Fibroblast of the aortic adventitia (primary cell): ENCODE data around the gene HSPB7. TPM values are rescaled to one million over a fixed set of nuclear protein-coding genes. Genes with fewer than 3 reads are reported as not detected.
"Not testable (repeated sequence)": the region's sequence is repeated elsewhere in the genome, so short reads cannot be mapped to it uniquely, and the experiment has no call there.

ENCODE experiments used
- DNase-seq: peaks from one replicate; pipeline ENCODE4 v3.0.0-alpha.2; 2010; ENCODE audit warnings: low read depth
- H3K4me3 ChIP-seq: 2 replicates; pipeline ENCODE4 v1.5.1; 2011; ENCODE audit warnings: low read depth, mild to moderate bottlenecking, control low read depth, low read length, moderate library complexity
- total RNA-seq: library from RNA; depleted of rRNA; stranded (reverse); fragments of >200 nt; gene quantifications from 2 replicates; pipeline ENCODE4 v1.2.3, GENCODE V29; 2012; ENCODE audit warnings: low replicate concordance
- TF ChIP-seq, protein P1 (sequence below): IDR thresholded peaks from 2 replicates; pipeline ENCODE4 v1.5.1; 2011; ENCODE audit warnings: mild to moderate bottlenecking, low read length, control low read depth, inconsistent platforms; ENCODE audit not compliant: insufficient read depth

Gene HSPB7
- total RNA-seq, 1 donor, result 8.9 TPM

DNA sequence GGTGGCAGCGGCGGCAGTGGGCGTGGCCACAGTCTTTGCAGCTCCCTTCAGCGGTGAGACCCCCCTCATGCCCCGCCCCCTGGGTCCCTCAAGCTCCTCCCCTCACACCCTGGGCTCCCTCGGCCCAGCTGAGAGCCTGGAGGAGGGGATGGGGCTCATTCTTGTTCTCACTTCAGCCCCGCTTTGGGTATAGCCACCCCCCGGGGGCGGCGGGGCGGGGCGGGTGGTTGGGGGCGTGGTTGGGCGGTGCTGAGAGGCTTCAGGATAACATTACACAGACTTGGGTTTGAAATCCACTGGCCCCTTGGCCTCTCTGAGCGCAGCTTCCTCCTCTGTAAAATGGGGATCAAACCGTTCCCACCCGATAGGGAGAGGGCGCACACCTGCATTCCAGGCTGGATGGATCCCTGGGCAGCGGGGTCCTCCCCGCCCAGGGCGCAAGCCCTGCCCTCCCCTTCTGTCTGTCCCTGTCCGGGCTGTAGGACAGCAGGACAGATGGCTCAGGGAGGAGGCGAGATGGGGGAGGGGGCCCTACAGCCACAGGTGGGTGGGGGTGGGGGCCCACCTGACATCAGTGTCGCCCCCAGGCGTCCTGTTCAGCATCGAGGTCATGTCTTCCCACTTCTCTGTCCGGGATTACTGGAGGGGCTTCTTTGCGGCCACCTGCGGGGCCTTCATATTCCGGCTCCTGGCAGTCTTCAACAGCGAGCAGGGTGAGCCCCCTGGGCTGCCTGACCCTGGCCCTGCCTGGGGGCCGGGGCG lies 9.1 kb upstream of the HSPB7 start:
- H3K4me3 ChIP-seq, result peak overlapping the region; percentile 34
- TF ChIP-seq, protein P1, sequence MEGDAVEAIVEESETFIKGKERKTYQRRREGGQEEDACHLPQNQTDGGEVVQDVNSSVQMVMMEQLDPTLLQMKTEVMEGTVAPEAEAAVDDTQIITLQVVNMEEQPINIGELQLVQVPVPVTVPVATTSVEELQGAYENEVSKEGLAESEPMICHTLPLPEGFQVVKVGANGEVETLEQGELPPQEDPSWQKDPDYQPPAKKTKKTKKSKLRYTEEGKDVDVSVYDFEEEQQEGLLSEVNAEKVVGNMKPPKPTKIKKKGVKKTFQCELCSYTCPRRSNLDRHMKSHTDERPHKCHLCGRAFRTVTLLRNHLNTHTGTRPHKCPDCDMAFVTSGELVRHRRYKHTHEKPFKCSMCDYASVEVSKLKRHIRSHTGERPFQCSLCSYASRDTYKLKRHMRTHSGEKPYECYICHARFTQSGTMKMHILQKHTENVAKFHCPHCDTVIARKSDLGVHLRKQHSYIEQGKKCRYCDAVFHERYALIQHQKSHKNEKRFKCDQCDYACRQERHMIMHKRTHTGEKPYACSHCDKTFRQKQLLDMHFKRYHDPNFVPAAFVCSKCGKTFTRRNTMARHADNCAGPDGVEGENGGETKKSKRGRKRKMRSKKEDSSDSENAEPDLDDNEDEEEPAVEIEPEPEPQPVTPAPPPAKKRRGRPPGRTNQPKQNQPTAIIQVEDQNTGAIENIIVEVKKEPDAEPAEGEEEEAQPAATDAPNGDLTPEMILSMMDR, result no peak
- peak; percentile 35 for DNase-seq

DNA sequence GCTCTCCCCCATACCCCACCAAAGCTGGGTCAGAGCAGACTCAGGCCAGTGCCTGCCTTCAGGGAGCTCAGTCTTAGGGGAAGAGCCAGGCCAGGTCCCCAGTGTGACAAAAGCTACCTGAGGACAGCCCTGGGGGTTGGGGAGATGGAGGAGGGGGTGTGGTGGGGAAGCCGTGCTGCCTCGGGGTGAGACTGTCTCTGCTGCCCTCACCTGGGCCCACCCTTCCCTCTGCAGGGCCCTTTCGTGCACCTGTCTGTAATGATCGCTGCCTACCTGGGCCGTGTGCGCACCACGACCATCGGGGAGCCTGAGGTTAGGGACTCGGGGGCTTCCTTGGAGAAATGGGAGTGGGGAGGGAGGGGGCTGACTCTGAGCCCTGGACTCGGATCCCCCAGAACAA lies 8.5 kb upstream of the HSPB7 start:
- H3K4me3 ChIP-seq, DNase-seq: not testable (repeated sequence)

DNA sequence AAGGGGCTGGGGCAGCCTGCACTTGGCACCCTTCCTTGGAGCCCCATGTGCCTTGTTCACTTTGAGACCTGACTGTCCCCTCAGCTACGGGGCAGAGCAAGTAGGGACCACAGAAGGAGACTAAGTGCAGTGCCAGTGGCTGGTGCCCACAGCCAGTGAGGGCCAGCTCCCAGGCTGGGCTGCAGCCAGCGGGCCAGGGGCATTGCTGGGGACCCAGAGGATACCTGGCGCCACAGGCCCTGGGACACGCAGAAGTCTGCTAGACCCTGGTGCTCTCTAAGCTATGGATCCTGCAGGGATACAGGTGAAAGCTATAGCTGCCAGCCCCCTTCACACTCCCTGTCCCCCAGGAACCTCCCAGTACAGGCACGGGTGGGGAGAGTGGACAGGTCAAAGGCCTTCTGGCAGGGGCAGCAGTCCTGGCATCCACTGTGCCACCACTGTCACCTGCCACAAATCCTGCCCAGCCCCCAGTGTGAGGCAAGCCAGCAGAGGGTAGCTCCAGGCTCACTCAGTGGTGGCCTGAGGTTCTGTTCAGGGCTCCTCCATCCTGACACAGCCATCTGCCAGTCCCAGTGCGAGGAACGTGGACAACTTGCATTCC lies 5.3 kb upstream of the HSPB7 start:
- H3K4me3 ChIP-seq, result no peak overlapping the region
- no peak for DNase-seq
- TF ChIP-seq, protein P1, result no peak

DNA sequence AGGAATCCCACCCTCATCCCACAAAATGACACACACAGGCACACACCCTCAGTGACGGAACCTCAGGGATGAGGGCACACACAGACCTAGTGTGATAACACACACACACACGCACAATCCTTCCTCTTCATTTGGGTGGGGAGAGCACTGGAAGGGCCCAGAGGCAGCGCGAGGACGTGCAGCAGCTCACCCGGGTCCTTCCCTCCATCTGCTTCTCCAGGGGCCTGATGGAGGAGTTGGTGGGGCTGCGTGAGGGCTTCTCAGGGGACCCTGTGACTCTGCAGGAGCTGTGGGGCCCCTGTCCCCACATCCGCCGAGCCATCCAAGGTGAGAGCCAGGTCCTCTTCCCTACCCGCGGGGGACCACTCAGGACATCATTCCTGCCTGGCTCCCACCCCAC lies 4.5 kb upstream of the HSPB7 start:
- TF ChIP-seq, protein P1, result no peak
- DNase-seq, result no peak
- H3K4me3 ChIP-seq, result no peak overlapping the region

DNA sequence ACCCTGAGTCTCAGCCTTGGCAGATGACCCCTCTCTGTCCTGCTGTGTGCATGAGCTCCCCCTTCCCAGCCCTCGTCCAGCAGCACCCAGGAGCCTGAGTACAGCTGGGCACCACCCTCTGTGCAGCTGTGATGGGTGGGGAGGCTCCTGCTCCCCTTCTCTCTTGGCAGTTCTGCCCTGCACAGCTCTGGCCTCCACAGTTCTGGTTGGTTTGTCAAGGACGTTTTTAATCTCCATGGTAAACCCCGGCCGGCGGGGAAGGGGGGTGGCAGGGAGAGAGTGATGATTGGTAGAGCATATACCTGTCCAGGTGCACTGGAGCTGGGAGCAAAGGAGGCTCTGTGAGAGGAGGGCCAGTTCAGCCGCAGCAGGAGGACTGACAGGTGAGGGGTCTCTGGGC lies 3.8 kb upstream of the HSPB7 start, which contains the start of gene CLCNKA:
Gene CLCNKA (plus strand): TSS at position 356 of the 400 bp plus-strand sequence. CDS start 584 bp downstream, outside the sequence.
- TF ChIP-seq, protein P1, result no peak
- no peak within 1 kb of the TSS for H3K4me3 ChIP-seq
- no peak for DNase-seq

DNA sequence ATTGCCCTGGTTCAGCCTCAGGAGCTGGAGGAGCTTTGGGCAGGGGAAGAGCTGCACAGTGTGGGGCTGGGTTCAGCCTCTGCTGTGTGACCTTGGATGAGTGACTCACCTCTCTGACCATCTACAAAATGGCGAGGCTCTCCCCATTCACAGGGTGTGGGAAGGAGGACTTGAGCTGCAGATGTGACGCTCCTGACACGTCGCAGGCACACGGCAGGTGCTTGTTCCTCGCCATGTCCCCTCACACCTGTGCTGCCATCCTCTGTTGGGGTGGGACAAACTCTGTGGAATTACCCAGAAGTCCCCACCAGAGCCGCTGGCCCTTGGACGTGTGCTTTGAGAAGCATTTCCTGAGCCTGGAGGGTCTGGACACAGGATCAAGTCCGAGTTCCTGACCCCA lies 3.0 kb upstream of the HSPB7 start:
- not testable (repeated sequence) for H3K4me3 ChIP-seq, DNase-seq

DNA sequence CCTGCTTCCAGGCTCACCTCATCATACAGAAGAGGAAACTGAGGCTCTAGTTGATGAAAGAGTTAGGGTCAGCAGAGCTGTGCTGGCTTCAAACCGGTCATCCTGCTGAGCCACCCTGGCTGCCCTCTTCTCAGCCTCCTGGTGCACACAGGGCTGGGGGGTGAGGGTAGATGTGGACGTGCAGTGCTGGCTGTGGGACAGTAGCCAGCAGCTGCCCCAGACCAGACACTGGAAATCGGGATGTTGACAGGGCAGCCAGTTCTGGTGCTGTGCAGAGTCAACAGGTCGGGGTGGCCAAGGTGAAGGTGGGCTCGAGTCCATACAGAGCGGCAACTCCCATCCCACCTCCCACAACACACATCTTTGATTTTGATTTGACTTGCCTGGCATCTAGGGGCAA lies 2.5 kb upstream of the HSPB7 start:
- no peak for DNase-seq
- TF ChIP-seq, protein P1, result no peak
- H3K4me3 ChIP-seq, result no peak overlapping the region
